ENCODE results near the gene CD14. TPM values are rescaled to one million over a fixed set of nuclear protein-coding genes. Genes with fewer than 3 reads are reported as not detected.
"Not testable (repeated sequence)": the region's sequence is repeated elsewhere in the genome, so short reads cannot be mapped to it uniquely, and the experiment has no call there.

CD14 gene
- total RNA-seq, 2 experiments from 2014 or later: 0.21 to 0.37 TPM

DNA sequence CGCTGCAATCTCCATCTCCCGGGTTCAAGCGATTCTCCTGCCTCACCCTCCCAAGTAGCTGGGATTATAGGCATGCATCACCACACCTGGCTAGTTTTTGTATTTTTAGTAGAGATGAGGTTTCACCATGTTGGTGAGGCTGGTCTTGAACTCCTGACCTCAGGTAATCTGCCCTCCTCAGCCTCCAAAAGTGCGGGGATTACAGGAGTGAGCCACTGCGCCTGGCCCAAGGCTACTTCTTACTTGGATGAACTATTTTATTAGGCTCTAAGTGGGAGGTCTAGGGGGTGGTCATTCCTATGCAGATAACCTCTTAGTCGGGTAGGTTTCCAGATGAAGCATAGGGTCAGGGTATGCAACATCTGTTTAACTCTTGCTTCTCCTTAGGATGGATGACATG, 27.4 kb upstream of the CD14 start:
- H3K9me3 Mint-ChIP-seq, H3K27ac Mint-ChIP-seq, H3K27me3 Mint-ChIP-seq, POLR2A ChIA-PET, DNase-seq, H3K4me3 Mint-ChIP-seq: not testable (repeated sequence)
- CTCF ChIA-PET: interaction anchor here (1.1 kb wide), 1 partner anchor 13 kb away, joined by 4 read pairs; the partner anchor contains the start of genes IK and NDUFA2
- Mint-ChIP-seq H3K36me3 (ENCODE audit: low read depth) (peaks cover 74% of the 10 kb centered on the region), H3K4me1 (peaks cover 17% of the 10 kb centered on the region)

DNA sequence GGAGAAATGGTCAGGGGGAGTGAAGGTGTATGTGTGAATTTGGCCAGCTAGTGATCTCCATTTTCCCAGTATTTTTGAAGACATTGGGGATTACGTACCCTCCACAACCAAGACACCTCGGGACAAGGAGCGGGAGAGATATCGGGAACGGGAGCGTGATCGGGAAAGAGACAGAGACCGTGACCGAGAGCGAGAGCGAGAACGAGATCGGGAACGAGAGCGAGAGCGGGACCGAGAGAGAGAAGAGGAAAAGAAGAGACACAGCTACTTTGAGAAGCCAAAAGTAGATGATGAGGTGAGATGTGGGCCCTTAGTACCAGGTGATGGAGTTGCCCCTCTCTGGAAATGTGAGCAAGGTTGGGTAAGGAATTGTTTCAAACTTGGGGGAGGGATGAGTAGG, 25.9 kb upstream of the CD14 start:
- Mint-ChIP-seq H3K4me1 (peaks cover 10% of the 10 kb centered on the region), H3K9me3 (no peaks in the 10 kb centered on the region), H3K36me3 (ENCODE audit: low read depth) (peaks cover 80% of the 10 kb centered on the region), H3K27me3 (no peaks in the 10 kb centered on the region), H3K27ac (no peak overlapping the region), H3K4me3 (no peak overlapping the region)
- ChIA-PET POLR2A (no interaction called here), CTCF (no interaction called here)
- no peak for DNase-seq

DNA sequence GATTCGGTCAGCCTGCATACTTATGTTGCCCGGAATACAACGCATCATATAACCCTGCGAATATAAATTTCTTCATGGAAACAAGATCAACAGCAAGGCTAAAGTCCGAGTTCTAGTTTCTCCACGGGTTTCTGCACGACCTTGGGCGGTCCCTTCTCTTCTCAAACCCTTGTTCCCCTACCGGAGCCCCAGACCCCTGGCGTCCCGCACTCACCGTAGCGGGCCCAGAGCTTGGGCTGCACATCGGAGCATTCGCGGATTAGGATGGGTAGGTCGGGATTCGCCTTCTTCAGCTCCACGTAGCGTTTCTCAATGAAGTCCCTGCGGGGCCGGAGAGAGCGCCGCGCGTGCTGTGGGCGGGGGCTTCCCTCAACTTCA, 14.1 kb upstream of the CD14 start:
- no peak for DNase-seq
- peaks cover 43% of the 10 kb centered on the region for H3K4me1 Mint-ChIP-seq
- H3K9me3 Mint-ChIP-seq: no peaks in the 10 kb centered on the region
- peaks cover 47% of the 10 kb centered on the region for H3K36me3 Mint-ChIP-seq (ENCODE audit: low read depth)
- peak overlapping the region; percentile 92 for H3K4me3 Mint-ChIP-seq
- CTCF ChIA-PET: interaction anchor here (0.6 to 3.7 kb wide), 14 partner anchors 7 to 282 kb away, joined by 3 to 20 read pairs (median 4); partner anchors contain the start of genes HARS1, HARS2 and TMCO6
- peak overlapping the region; percentile 96 for H3K27ac Mint-ChIP-seq
- no peaks in the 10 kb centered on the region for H3K27me3 Mint-ChIP-seq
- POLR2A ChIA-PET: interaction anchor here (1.0 to 1.2 kb wide), 3 partner anchors 44 to 99 kb away, joined by 3 to 4 read pairs (median 3); partner anchors contain the start of genes EIF4EBP3, HARS1 and HARS2

- H3K9me3 Mint-ChIP-seq: no peaks in the 10 kb centered on the region
- no peak overlapping the region for H3K27ac Mint-ChIP-seq
- DNase-seq: no peak
- H3K4me3 Mint-ChIP-seq: no peak overlapping the region
- H3K27me3 Mint-ChIP-seq: no peaks in the 10 kb centered on the region
- H3K36me3 Mint-ChIP-seq (ENCODE audit: low read depth): peaks cover 35% of the 10 kb centered on the region
- H3K4me1 Mint-ChIP-seq: peaks cover 59% of the 10 kb centered on the region
- ChIA-PET CTCF (interaction anchor here (1.0 to 2.1 kb wide), 3 partner anchors 12 to 279 kb away, joined by 3 to 7 read pairs (median 3); no protein-coding TSS in a partner anchor), POLR2A (no interaction called here)
These were observed 9.7 kb upstream of the CD14 start for GRCh38 chr5:140642718-140643117.

DNA sequence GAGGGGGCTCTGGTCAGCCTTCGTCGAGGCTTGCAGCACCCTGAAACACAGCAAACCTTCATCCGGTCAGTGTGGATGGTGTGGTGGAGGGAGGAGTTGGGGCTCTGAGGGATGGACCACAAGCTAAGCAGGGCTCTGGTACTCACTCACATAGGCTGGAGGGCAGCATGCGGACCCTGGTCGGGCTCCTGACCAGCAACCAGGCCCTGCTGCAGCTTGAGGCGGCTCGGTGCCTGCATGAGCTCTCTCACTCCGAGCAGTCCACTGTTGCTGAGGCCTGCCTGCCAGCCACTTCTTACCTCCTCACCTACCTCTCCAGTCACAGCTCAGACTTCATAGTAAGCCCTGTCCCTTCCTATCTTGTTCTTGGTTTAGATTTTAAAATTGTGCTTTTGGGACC, 8.7 kb upstream of the CD14 start:
- H3K4me3 Mint-ChIP-seq: no peak overlapping the region
- H3K27ac Mint-ChIP-seq: no peak overlapping the region
- H3K4me1 Mint-ChIP-seq: peaks cover 56% of the 10 kb centered on the region
- CTCF ChIA-PET: interaction anchor here (0.6 to 2.1 kb wide), 5 partner anchors 8 to 321 kb away, joined by 3 to 7 read pairs (median 3); no protein-coding TSS in a partner anchor
- no peaks in the 10 kb centered on the region for H3K9me3 Mint-ChIP-seq
- H3K36me3 Mint-ChIP-seq (ENCODE audit: low read depth): peaks cover 29% of the 10 kb centered on the region
- no peaks in the 10 kb centered on the region for H3K27me3 Mint-ChIP-seq
- POLR2A ChIA-PET: no interaction called here
- DNase-seq: no peak

DNA sequence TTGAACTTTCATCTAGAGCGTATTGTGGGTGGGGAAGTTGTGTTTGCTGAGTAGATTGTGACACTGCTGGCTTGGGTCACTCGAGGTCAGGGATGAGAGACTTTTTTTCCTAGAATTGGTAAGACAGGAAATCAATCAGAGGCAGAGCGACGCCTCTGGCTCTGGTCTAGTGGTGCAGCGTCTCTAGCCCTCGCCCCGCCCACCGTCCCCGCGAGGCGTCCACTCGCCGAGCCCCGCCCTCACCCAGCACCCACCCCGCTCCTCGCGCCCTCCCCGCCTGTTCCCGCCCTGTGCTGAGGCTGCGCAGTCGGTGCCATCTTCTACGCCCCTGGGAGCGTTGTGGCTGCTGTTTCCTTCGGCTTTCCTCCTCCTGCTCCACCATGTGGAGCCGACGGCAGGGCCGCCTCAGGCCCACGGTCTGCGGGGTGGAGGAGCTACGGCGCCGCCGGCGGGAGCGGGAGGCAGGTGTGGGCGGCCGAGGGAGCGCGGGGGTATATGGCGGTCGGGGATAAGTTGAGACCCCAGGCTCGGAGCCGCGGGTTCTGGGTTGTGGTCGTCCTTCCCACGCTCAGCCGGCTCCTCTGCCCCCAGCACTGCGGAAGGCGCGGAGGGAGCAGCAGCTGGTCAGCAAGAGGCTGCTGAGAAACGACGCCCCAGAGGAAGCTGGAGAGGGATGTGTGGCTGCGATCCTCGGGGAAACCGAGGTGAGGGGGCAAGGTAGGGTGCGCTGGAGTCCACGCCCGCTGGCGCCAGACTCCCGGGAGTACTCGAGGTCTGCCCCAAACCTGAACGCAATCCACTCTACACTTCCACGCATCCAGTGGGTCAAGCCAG, 6.4 kb upstream of the CD14 start, which contains the start of gene TMCO6:
TSS of gene TMCO6 (plus strand) at position 304 of the 834 bp plus-strand sequence. CDS start at position 381, 77 bp downstream.
- Mint-ChIP-seq H3K27ac (peak within 1 kb of the TSS; percentile 93), H3K4me3 (peak within 1 kb of the TSS; percentile 90), H3K9me3 (no peaks in the 10 kb centered on the region), H3K27me3 (no peaks in the 10 kb centered on the region), H3K36me3 (ENCODE audit: low read depth) (peaks cover 19% of the 10 kb centered on the region), H3K4me1 (peaks cover 49% of the 10 kb centered on the region)
- DNase-seq: peak; percentile 97
- POLR2A ChIA-PET: interaction anchor here (0.6 kb wide), 1 partner anchor 8 kb away, joined by 3 read pairs; the partner anchor contains the start of gene IK
- CTCF ChIA-PET: interaction anchor here (0.6 to 2.4 kb wide), 8 partner anchors 8 to 384 kb away, joined by 3 to 8 read pairs (median 4); partner anchors contain the start of genes ANKHD1, IK, NDUFA2 and SRA1

GRCh38 chr5:140638898-140639147, 5.8 kb upstream of the CD14 start:
- Mint-ChIP-seq H3K27ac (peak overlapping the region; percentile 93), H3K36me3 (ENCODE audit: low read depth) (peaks cover 16% of the 10 kb centered on the region), H3K4me1 (peaks cover 51% of the 10 kb centered on the region), H3K4me3 (peak overlapping the region; percentile 90)
- not testable (repeated sequence) for H3K27me3 Mint-ChIP-seq, DNase-seq, H3K9me3 Mint-ChIP-seq
- ChIA-PET POLR2A (interaction anchor here (0.6 kb wide), 1 partner anchor 9 kb away, joined by 3 read pairs; the partner anchor contains the start of gene IK), CTCF (interaction anchor here (0.6 to 2.4 kb wide), 6 partner anchors 8 to 383 kb away, joined by 3 to 8 read pairs (median 4); partner anchors contain the start of genes ANKHD1, IK and NDUFA2)

GRCh38 chr5:140637371-140638100, 4.6 kb upstream of the CD14 start:
- DNase-seq: no peak
- no peak overlapping the region for H3K27ac Mint-ChIP-seq
- peaks cover 14% of the 10 kb centered on the region for H3K36me3 Mint-ChIP-seq (ENCODE audit: low read depth)
- peaks cover 3% of the 10 kb centered on the region for H3K27me3 Mint-ChIP-seq
- no peak overlapping the region for H3K4me3 Mint-ChIP-seq
- peaks cover 61% of the 10 kb centered on the region for H3K4me1 Mint-ChIP-seq
- CTCF ChIA-PET: interaction anchor here (2.1 to 3.6 kb wide), 2 partner anchors 9 to 13 kb away, joined by 5 to 20 read pairs; partner anchors contain the start of genes IK and NDUFA2
- POLR2A ChIA-PET: no interaction called here
- H3K9me3 Mint-ChIP-seq: no peaks in the 10 kb centered on the region

DNA sequence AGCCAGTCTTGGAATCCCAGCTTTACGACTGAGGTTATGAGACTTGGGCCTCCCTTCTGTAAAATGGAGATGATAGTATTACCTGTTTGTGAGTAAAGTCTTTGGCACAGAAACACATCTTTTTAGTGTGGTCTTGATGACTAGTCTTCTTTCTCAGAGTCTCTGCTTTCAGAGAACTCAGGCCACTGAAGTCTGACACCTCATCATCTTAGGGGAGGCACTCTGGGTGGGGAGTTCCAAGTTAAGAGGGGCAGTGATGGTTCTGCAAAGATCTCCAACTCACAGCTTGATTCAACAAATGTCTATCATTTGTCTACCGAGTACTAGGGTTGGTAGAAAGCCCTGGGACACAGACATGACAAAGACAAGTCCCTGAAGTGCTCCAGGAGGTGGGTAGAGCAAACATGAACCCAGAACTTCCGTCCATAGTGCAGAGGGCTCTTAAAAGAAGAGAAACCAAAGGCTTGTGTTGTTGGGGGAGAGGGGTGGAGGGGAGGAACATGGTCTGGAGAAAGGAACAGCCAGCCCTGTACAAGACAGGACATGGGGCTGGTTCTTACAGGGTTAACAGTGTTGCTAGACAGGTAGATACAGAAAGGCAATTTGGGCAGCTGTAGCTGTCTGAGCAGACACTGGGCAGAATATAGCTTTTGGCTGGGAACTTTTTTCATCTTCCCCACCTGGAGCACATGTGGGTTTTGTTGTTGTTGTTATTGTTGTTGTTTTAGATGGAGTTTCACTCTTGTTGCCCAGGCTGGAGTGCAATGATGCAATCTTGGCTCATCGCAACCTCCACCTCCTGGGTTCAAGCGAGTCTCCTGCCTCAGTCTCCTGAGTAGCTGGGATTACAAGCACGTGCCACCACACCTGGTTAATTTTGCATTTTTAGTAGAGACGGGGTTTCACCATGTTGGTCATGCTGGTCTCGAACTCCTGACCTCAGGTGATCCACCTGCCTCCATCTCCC, 2.6 kb upstream of the CD14 start:
- H3K9me3 Mint-ChIP-seq: no peaks in the 10 kb centered on the region
- H3K27ac Mint-ChIP-seq: no peak overlapping the region
- peaks cover 18% of the 10 kb centered on the region for H3K27me3 Mint-ChIP-seq
- H3K36me3 Mint-ChIP-seq (ENCODE audit: low read depth): no peaks in the 10 kb centered on the region
- no peak for DNase-seq
- no peak overlapping the region for H3K4me3 Mint-ChIP-seq
- POLR2A ChIA-PET: no interaction called here
- peaks cover 52% of the 10 kb centered on the region for H3K4me1 Mint-ChIP-seq
- CTCF ChIA-PET: interaction anchor here (0.6 to 3.6 kb wide), 18 partner anchors 8 to 633 kb away, joined by 3 to 20 read pairs (median 4); partner anchors contain the start of genes APBB3, EIF4EBP3, HARS1 and HARS2

DNA sequence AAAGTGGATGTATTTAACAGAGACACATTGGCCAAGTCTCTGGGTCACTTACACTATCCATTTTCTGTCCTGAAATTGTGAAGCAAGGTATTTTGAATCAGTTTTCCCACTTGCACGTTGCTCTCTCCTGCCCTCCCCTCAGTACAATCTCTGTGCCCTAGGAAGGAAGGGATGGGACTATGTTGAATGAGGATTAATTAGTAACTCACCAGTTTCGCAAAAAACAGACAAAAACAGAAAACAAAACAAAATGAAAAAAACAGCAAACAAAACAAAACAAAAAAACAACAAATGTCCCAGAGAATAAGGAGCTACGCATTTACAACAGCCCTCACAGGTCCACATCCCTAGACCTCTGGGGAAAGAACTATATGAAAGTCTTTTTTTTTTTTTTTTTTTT, 1.1 kb upstream of the CD14 start:
- CTCF ChIA-PET: interaction anchor here (0.9 to 3.6 kb wide), 8 partner anchors 8 to 389 kb away, joined by 3 to 20 read pairs (median 5); partner anchors contain the start of genes EIF4EBP3, HARS1, HARS2 and IK
- H3K27me3 Mint-ChIP-seq: peaks cover 18% of the 10 kb centered on the region
- no peak for DNase-seq
- no peaks in the 10 kb centered on the region for H3K36me3 Mint-ChIP-seq (ENCODE audit: low read depth)
- POLR2A ChIA-PET: interaction anchor here (0.6 kb wide), 2 partner anchors 14 to 86 kb away, joined by 3 to 4 read pairs; partner anchors contain the start of gene IK
- peaks cover 43% of the 10 kb centered on the region for H3K4me1 Mint-ChIP-seq
- H3K9me3 Mint-ChIP-seq: no peaks in the 10 kb centered on the region
- H3K4me3 Mint-ChIP-seq: no peak overlapping the region
- H3K27ac Mint-ChIP-seq: no peak overlapping the region

DNA sequence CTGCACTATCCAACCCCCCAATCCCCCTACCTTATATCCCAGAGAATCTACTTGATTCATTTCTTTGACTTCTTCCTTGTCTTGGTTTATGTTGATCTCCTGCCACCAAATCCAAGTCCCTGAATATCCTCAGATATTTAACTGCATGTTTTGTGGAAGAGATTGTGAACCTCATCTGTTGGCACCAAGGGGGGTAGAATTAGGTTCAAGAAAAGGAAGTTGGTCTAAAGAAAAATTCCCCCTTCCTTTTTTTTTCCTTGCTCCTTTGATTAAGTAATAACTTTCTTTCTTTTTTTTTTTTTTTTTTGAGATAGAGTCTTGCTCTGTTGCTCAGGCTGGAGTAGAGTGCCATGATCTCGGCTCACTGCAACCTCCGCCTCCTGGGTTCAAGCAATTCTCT, 526 bp upstream of the CD14 start:
- Mint-ChIP-seq H3K36me3 (ENCODE audit: low read depth) (no peaks in the 10 kb centered on the region), H3K4me1 (peaks cover 37% of the 10 kb centered on the region), H3K27me3 (peaks cover 18% of the 10 kb centered on the region), H3K27ac (no peak overlapping the region), H3K9me3 (no peaks in the 10 kb centered on the region), H3K4me3 (peak overlapping the region; percentile 76)
- ChIA-PET CTCF (interaction anchor here (1.1 to 3.6 kb wide), 3 partner anchors 9 to 261 kb away, joined by 3 to 20 read pairs (median 6); partner anchors contain the start of genes IK and NDUFA2), POLR2A (no interaction called here)
- no peak for DNase-seq
